OCI-LY3 (cell line): ENCODE data around the gene OR4C16.

Experiments
- H2AFZ ChIP-seq: fragments of 200-600, 300-600 bp; shearing (Covaris generic); 2 replicates; pipeline ENCODE4 v1.6.0; 2014; ENCODE audit warnings: antibody characterized with exemption, low read depth, low read length
- H3K27ac ChIP-seq: fragments of 200-600, 300-600 bp; sonication (generic); 2 replicates; pipeline ENCODE4 v1.5.1; 2014; ENCODE audit warnings: mild to moderate bottlenecking, low read length, moderate library complexity, mixed read lengths
- H3K27me3 ChIP-seq: fragments of 200-600, 300-600 bp; sonication (generic); 2 replicates; pipeline ENCODE4 v1.6.1; 2014; ENCODE audit warnings: low read depth, low read length, mixed read lengths
- H3K36me3 ChIP-seq: fragments of 200-600, 300-600 bp; sonication (generic); replicated peaks from 2 replicates; pipeline ENCODE3; 2014; ENCODE audit warnings: low read depth, low read length, mixed read lengths
- H3K4me1 ChIP-seq: fragments of 300-600, 200-600 bp; sonication (generic); 2 replicates; pipeline ENCODE4 v1.6.1; 2014; ENCODE audit warnings: low read length, mixed read lengths
- H3K4me2 ChIP-seq: fragments of 200-600, 300-600 bp; sonication (generic); 2 replicates; pipeline ENCODE4 v1.6.1; 2014; ENCODE audit warnings: low read length, mixed read lengths
- H3K4me3 ChIP-seq: fragments of 300-600, 200-600 bp; sonication (generic); 2 replicates; pipeline ENCODE4 v1.5.1; 2014; ENCODE audit warnings: antibody characterized with exemption, mild to moderate bottlenecking, low read length, moderate library complexity
- H3K79me2 ChIP-seq: fragments of 300-600, 200-600 bp; shearing (Covaris generic); 2 replicates; pipeline ENCODE4 v1.6.1; 2014; ENCODE audit warnings: mild to moderate bottlenecking, low read length, mixed read lengths
- H3K9ac ChIP-seq: fragments of 300-600, 200-600 bp; shearing (Covaris generic); 2 replicates; pipeline ENCODE4 v1.6.0; 2014; ENCODE audit warnings: mild to moderate bottlenecking, low read length, moderate library complexity
- H3K9me3 ChIP-seq: fragments of 200-600, 300-600 bp; shearing (Covaris generic); 2 replicates; pipeline ENCODE4 v1.6.1; 2014; ENCODE audit warnings: low read length, mixed read lengths; ENCODE audit not compliant: insufficient read depth
- H4K20me1 ChIP-seq: fragments of 200-600, 300-600 bp; sonication (generic); 2 replicates; pipeline ENCODE4 v1.6.1; 2016; ENCODE audit warnings: low read length, mixed read lengths; ENCODE audit not compliant: insufficient read depth
- CTCF ChIP-seq: fragments of 200-600, 300-600 bp; sonication (generic); IDR thresholded peaks from 2 replicates; pipeline ENCODE4 v1.5.1; 2014; ENCODE audit warnings: antibody characterized with exemption, low read length, low read depth
- EZH2phosphoT487 ChIP-seq: fragments of 200-600 bp; shearing (Covaris generic); IDR thresholded peaks from 2 replicates; pipeline ENCODE4 v1.6.1; 2018; ENCODE audit warnings: antibody characterized with exemption, mixed run types, low read depth

The OR4C16 gene

GRCh38 chr11:55571828-55572227, at the start of gene OR4C16:
OR4C16 (plus strand) TSS chr11:55572128; CDS start chr11:55572128, 0 bp downstream.
- Histone ChIP-seq H3K4me2 (peak within 1 kb of the TSS; percentile 29; the same call in 1 of the 2 replicates), H3K9me3 (peaks cover 11% of the 10 kb centered on the region; the same call in 1 of the 2 replicates), H3K4me1 (peaks cover 14% of the 10 kb centered on the region), H3K4me3 (no peak within 1 kb of the TSS), H4K20me1 (no peaks in the 10 kb centered on the region), H3K79me2 (no peaks in the 10 kb centered on the region), H3K9ac (no peak within 1 kb of the TSS), H3K27me3 (no peaks in the 10 kb centered on the region), H3K36me3 (peaks cover 4% of the 10 kb centered on the region), H2AFZ (no peak within 1 kb of the TSS), H3K27ac (peak within 1 kb of the TSS; percentile 5; the same call in 1 of the 2 replicates)
- TF ChIP-seq CTCF, result no peak

- no peak within 1 kb of the TSS for H3K27ac ChIP-seq
- no peaks in the 10 kb centered on the region for H3K4me1 ChIP-seq
- no peaks in the 10 kb centered on the region for H3K9me3 ChIP-seq
- no peak within 1 kb of the TSS for H3K4me3 ChIP-seq
- no peak within 1 kb of the TSS for H3K9ac ChIP-seq
- no peaks in the 10 kb centered on the region for H3K36me3 ChIP-seq
- no peaks in the 10 kb centered on the region for H4K20me1 ChIP-seq
- no peak within 1 kb of the TSS for H3K4me2 ChIP-seq
- H2AFZ ChIP-seq, result no peak within 1 kb of the TSS
- no peak for TF ChIP-seq EZH2phosphoT487
- TF ChIP-seq CTCF, result no peak
- no peaks in the 10 kb centered on the region for H3K79me2 ChIP-seq
- H3K27me3 ChIP-seq, result no peaks in the 10 kb centered on the region
These were observed 17.8 kb upstream of the OR4C16 start, which contains the start of gene OR4C15 for GRCh38 chr11:55554169-55554568. OR4C15 (plus strand) TSS chr11:55554469; CDS start chr11:55554469, 0 bp downstream.

GRCh38 chr11:55572548-55572947, 620 bp downstream of the OR4C16 start:
- Histone ChIP-seq H3K4me2 (peak overlapping the region; percentile 29; the same call in 1 of the 2 replicates), H3K36me3 (peaks cover 4% of the 10 kb centered on the region), H4K20me1 (no peaks in the 10 kb centered on the region), H3K9me3 (peaks cover 11% of the 10 kb centered on the region; the same call in 1 of the 2 replicates), H3K27me3 (no peaks in the 10 kb centered on the region), H2AFZ (no peak overlapping the region), H3K9ac (no peak overlapping the region), H3K4me1 (peaks cover 14% of the 10 kb centered on the region), H3K4me3 (no peak overlapping the region), H3K79me2 (no peaks in the 10 kb centered on the region), H3K27ac (peak overlapping the region; percentile 5; the same call in 1 of the 2 replicates)
- TF ChIP-seq CTCF (no peak), EZH2phosphoT487 (no peak)

- Histone ChIP-seq H3K4me2 (no peak within 1 kb of the TSS), H3K9ac (no peak within 1 kb of the TSS), H3K36me3 (no peaks in the 10 kb centered on the region), H3K4me3 (no peak within 1 kb of the TSS), H3K9me3 (no peaks in the 10 kb centered on the region), H2AFZ (no peak within 1 kb of the TSS), H3K4me1 (no peaks in the 10 kb centered on the region), H3K27me3 (no peaks in the 10 kb centered on the region), H4K20me1 (no peaks in the 10 kb centered on the region), H3K79me2 (no peaks in the 10 kb centered on the region), H3K27ac (no peak within 1 kb of the TSS)
- TF ChIP-seq EZH2phosphoT487, result no peak
- no peak for TF ChIP-seq CTCF
These were observed 35.6 kb downstream of the OR4C16 start, which contains the start of gene OR4C11 for GRCh38 chr11:55607545-55607944. OR4C11 (minus strand) TSS chr11:55607645; CDS start chr11:55604373, 3,272 bp downstream.
